OCI-LY1 (cell line): ENCODE results near the gene PCK2.

Source experiments
- CTCF ChIP-seq: fragments of 200-600 bp; sonication (generic), shearing (Covaris generic); IDR thresholded peaks from 2 replicates; pipeline ENCODE4 v1.5.1; 2017; ENCODE audit warnings: mild to moderate bottlenecking, antibody characterized with exemption, low read length, moderate library complexity, mixed read lengths
- EZH2 ChIP-seq: fragments of 200-600 bp; sonication (generic), shearing (Covaris generic); IDR thresholded peaks from 2 replicates; pipeline ENCODE4 v1.8.0; 2017; ENCODE audit warnings: borderline replicate concordance, mixed run types, mild to moderate bottlenecking, antibody characterized with exemption, low read length, moderate library complexity, mixed read lengths

- TF ChIP-seq CTCF (no peak), EZH2 (no peak)
Measured at GRCh38 chr14:24098229-24098926, 4.3 kb downstream of the PCK2 start.
